SK-N-SH (cell line): Measurements from ENCODE around the gene MCRS1.

Source experiments
- EZH2phosphoT487 ChIP-seq: fragments of 200-600 bp; sonication (generic); IDR thresholded peaks from 2 replicates; pipeline ENCODE4 v1.6.1; 2017; ENCODE audit warnings: low read depth, mixed run types, mild to moderate bottlenecking, antibody characterized with exemption, moderate library complexity, borderline replicate concordance
- GABPA ChIP-seq: IDR thresholded peaks from 2 replicates; pipeline ENCODE4 v1.4.0; 2012; ENCODE audit warnings: low read depth, mild to moderate bottlenecking
- GATA2 ChIP-seq: sonication (generic); formaldehyde crosslinking; IDR thresholded peaks from 2 replicates; pipeline ENCODE4 v1.5.0; 2020; ENCODE audit warnings: mild to moderate bottlenecking, missing genetic modification reagents
- MXI1 ChIP-seq: IDR thresholded peaks from 2 replicates; pipeline ENCODE4 v1.6.1; 2012; ENCODE audit warnings: mild to moderate bottlenecking, low read depth, low read length, improper control_type of control experiment
- RAD21 ChIP-seq: IDR thresholded peaks from 2 replicates; pipeline ENCODE4 v1.6.1; 2012; ENCODE audit warnings: mild to moderate bottlenecking, low read length
- TCF12 ChIP-seq: IDR thresholded peaks from 2 replicates; pipeline ENCODE4 v1.4.0; 2012
- YY1 ChIP-seq: IDR thresholded peaks from 2 replicates; pipeline ENCODE4 v1.4.0; 2012; ENCODE audit warnings: low read depth, mild to moderate bottlenecking
- TF ChIP-seq, protein P1 (sequence below): fragments of 200-600 bp; sonication (generic); IDR thresholded peaks from 2 replicates; pipeline ENCODE4 v1.6.1; 2017; ENCODE audit warnings: antibody characterized with exemption, mild to moderate bottlenecking, moderate library complexity

DNA sequence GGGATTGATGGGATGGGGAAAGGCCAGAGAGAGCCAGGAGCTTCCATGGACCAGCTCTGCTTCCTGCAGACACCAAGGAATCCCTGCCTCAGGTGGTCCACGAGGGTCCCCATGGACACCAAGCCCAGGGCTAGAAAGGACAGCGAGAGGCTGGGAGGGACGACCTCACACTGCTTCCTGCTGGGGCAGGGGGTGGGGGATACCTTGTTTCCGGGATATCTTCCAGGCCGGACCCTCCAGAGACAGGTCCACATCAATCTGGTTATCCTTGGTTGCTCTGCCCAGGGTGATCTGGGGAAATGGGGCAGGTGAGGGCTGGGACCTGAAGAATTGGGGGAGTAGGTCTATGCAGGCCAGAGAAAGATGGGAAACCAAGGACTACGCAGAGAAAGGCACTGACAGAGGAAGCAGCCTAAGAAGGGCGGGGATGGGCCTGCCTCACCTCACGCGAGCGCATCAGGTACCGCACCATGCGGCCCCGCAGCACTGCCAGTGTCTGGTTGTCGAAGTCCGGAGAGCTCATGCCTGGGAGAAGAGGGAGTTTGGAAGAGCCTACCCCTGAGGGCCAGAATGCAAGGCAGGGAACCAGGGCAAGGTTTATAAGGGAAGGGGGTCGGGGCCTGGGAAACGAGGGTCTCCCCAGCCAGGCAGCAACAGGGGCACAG lies 8.8 kb downstream of the MCRS1 start:
- TF ChIP-seq, protein P1, sequence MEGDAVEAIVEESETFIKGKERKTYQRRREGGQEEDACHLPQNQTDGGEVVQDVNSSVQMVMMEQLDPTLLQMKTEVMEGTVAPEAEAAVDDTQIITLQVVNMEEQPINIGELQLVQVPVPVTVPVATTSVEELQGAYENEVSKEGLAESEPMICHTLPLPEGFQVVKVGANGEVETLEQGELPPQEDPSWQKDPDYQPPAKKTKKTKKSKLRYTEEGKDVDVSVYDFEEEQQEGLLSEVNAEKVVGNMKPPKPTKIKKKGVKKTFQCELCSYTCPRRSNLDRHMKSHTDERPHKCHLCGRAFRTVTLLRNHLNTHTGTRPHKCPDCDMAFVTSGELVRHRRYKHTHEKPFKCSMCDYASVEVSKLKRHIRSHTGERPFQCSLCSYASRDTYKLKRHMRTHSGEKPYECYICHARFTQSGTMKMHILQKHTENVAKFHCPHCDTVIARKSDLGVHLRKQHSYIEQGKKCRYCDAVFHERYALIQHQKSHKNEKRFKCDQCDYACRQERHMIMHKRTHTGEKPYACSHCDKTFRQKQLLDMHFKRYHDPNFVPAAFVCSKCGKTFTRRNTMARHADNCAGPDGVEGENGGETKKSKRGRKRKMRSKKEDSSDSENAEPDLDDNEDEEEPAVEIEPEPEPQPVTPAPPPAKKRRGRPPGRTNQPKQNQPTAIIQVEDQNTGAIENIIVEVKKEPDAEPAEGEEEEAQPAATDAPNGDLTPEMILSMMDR: no peak
- TF ChIP-seq TCF12 (no peak), YY1 (no peak), GATA2 (CRISPR knock-in tag) (no peak), GABPA (no peak), EZH2phosphoT487 (no peak), MXI1 (no peak), RAD21 (no peak)
